ENCODE data around the gene B3GAT3. TPM values are rescaled to one million over a fixed set of nuclear protein-coding genes. Genes with fewer than 3 reads are reported as not detected.

Gene B3GAT3
- total RNA-seq, 4 donors from 2014 or later: 23.0 to 33.4 (median 25.1) TPM

DNA sequence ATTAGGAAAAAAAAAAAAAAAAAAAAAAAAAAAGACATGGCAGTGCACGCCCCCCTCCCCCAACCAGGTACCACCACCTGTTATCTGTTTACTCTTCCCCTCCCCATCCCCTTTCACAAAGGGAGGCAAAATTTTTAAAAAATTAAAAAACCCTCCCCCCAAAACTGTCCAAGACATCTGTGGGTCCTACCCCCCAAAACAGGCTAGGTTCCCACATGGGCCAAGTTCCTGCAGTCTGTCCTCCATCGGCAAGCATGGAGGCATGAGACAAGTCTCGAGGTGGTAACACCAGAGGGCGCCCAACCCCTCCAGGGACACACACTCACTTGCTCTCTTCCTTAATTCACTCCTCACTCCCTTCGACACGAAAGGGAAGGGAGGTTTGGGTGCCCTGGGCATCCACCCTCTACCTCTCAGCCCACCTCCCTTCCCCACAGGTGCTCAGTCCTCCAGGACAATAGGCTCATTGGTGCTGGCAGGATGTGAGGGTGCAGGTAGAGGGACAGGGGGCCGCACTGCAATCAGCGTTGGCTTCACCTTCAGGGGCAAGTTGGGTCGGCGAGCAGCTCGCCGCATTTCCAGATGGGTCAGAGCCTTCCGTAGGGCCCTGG is 28.2 kb downstream of the B3GAT3 start:
- Histone ChIP-seq H3K36me3 (peaks cover 48 to 51% of the 10 kb centered on the region in 2 donors), H3K4me1 (peaks cover 15 to 31% of the 10 kb centered on the region in 2 donors), H3K27ac (peak overlapping the region in 1 of 3 donors; percentile 84), H3K4me3 (replicated peaks in 1 of 3) (no peak overlapping the region), H3K9me3 (no peaks in the 10 kb centered on the region), H3K27me3 (no peaks in the 10 kb centered on the region)
- DNase-seq: peak; percentile 59 to 68
- 61 to 65% methylated on average over 9 to 13 of the region's 13 CpGs for WGBS, 2 donors
- TF ChIP-seq POLR2A (IDR thresholded peaks at IDR 0.05): no peak
- TF ChIP-seq, protein P1, sequence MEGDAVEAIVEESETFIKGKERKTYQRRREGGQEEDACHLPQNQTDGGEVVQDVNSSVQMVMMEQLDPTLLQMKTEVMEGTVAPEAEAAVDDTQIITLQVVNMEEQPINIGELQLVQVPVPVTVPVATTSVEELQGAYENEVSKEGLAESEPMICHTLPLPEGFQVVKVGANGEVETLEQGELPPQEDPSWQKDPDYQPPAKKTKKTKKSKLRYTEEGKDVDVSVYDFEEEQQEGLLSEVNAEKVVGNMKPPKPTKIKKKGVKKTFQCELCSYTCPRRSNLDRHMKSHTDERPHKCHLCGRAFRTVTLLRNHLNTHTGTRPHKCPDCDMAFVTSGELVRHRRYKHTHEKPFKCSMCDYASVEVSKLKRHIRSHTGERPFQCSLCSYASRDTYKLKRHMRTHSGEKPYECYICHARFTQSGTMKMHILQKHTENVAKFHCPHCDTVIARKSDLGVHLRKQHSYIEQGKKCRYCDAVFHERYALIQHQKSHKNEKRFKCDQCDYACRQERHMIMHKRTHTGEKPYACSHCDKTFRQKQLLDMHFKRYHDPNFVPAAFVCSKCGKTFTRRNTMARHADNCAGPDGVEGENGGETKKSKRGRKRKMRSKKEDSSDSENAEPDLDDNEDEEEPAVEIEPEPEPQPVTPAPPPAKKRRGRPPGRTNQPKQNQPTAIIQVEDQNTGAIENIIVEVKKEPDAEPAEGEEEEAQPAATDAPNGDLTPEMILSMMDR (IDR thresholded peaks at IDR 0.05): peak in 3 of 6 experiments; percentile 28 to 42 (median 41)
- intact Hi-C loops (cut with DNase I): no loop called here

DNA sequence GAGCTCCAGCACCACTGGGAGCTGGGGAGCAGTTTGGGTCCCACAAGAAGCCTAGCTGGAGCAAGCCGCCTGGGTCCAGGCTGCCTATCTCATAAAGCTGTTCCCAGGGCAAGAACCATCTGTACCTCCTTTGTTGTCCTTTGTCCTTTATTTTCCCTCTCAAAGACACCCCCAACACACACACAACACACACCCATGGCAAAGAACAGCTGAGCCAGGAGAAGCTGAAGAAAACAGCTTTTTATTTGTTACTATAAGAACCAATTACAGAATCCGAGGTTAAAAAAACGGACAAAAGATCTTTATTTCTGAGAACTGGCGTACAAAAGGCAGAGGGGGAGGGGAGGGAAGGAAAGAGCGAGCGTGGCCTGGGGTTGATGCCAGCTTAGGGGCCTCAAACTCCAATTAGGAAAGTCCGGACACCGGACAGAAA is 28.8 kb downstream of the B3GAT3 start:
- no peak for TF ChIP-seq POLR2A (IDR thresholded peaks at IDR 0.05)
- TF ChIP-seq, protein P1 (IDR thresholded peaks at IDR 0.05): no peak
- no peak for DNase-seq
- peaks cover 42 to 46% of the 10 kb centered on the region in 2 donors for H3K36me3 ChIP-seq
- peaks cover 15 to 34% of the 10 kb centered on the region in 2 donors for H3K4me1 ChIP-seq
- WGBS, 2 donors: 79 to 80% methylated on average over 8 of the region's 8 CpGs
- intact Hi-C loops (cut with DNase I): no loop called here
- no peaks in the 10 kb centered on the region for H3K27me3 ChIP-seq
- peak overlapping the region in 2 of 3 donors; percentile 84 to 91 for H3K27ac ChIP-seq
- no peaks in the 10 kb centered on the region for H3K9me3 ChIP-seq
- H3K4me3 ChIP-seq (replicated peaks in 1 of 3): no peak overlapping the region

DNA sequence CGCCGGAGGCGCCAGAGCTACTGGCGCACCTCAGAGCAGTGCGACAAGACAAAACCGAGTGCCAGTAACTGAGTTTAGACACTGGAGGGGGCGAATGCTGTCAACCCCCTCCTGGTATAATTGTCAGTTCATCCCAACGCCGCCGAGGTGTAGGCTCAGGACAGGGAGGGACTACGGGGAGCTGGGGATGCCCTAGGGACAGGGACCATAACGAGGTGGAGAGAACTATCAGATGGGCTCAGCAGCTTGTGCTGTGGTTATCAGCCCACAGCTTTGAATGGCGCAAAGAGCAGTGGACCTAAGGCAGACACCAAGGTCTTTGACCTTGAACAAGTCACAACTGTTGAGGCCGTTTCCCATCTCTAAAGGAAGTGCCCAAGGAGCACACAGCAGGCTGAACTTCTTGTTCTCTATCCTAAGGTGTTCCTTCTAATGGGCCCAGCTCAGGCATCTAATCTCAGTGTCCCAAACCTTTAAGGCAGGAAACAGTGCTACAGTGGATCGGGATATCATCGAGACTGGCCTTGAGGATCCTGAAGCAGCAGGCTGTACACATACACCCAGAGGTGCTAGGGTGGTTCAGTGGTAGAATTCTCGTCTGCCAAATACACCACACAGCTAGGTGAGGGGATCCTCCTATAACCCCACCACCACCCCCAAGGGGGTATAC is 29.5 kb downstream of the B3GAT3 start:
- H3K4me3 ChIP-seq (replicated peaks in 1 of 3): peak overlapping the region in 2 of 3 donors; percentile 20 to 24
- no peaks in the 10 kb centered on the region for H3K9me3 ChIP-seq
- TF ChIP-seq, protein P1 (IDR thresholded peaks at IDR 0.05): no peak
- TF ChIP-seq POLR2A (IDR thresholded peaks at IDR 0.05): no peak
- no peak for DNase-seq
- peaks cover 35 to 40% of the 10 kb centered on the region in 2 donors for H3K36me3 ChIP-seq
- H3K27me3 ChIP-seq: no peaks in the 10 kb centered on the region
- peaks cover 15 to 34% of the 10 kb centered on the region in 2 donors for H3K4me1 ChIP-seq
- WGBS, 2 donors: 19 to 32% methylated on average over 10 to 16 of the region's 17 CpGs
- H3K27ac ChIP-seq: peak overlapping the region; percentile 79 to 91 (median 84)
- intact Hi-C loops (cut with DNase I): no loop called here

DNA sequence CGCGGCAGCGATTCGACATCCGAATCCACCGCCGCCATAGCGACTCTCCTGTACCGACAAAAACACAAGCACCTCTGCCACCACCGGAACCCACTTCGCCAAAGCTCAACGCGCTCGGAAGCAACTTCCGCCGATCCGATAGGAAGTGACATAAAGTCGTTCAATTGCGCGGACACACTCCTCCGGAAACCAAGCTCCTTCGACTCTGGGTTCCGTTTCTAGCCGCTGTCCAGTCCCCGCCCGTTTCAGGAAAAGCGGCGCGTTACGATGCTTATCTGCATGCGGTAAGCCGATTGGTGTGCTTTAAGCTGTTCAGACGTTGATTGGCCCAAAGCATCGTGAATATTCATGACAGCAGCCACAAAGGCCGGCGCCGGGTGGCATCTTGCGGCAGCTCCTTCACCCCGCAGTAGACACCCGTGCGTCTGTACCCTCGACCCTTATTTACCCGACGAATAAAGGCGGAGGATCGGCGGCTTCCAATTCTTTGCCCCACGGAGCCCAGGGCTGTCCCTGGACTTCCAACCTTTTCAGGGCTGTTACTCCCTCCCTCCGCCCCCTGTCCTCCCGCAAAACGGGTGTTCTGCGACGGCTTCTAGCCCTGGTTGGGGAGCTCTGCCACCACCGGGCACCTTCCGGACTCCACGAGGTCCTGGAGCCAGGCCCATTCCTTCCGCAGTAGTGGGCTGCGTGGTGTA is 30.2 kb downstream of the B3GAT3 start, which contains the start of gene TUT1:
Gene TUT1 (minus strand): TSS at position 76 of the 698 bp plus-strand sequence. CDS start 38 bp downstream, at position 38.
- Histone ChIP-seq H3K4me3 (replicated peaks in 1 of 3) (peak within 1 kb of the TSS in 2 of 3 donors; percentile 62 to 80), H3K27ac (peak within 1 kb of the TSS; percentile 79 to 93 (median 84)), H3K4me1 (peaks cover 15 to 34% of the 10 kb centered on the region in 2 donors), H3K9me3 (no peaks in the 10 kb centered on the region), H3K27me3 (no peaks in the 10 kb centered on the region), H3K36me3 (peaks cover 31 to 37% of the 10 kb centered on the region in 2 donors)
- WGBS, 2 donors: 0% methylated on average over 46 to 52 of the region's 58 CpGs
- DNase-seq: peak; percentile 98
- TF ChIP-seq, protein P1 (IDR thresholded peaks at IDR 0.05): peak in 2 of 6 experiments; percentile 3 to 18
- TF ChIP-seq POLR2A (IDR thresholded peaks at IDR 0.05): peak; percentile 39 to 97
- intact Hi-C loops (cut with DNase I): no loop called here

Data from thyroid gland (tissue), 4 donors.